Cerebellar cortex (tissue), 1 donor: ENCODE data around the gene SPHK1.

ENCODE experiments used
- DNase-seq: peaks from one replicate; pipeline ENCODE4 v3.0.0-alpha.2; 2015; ENCODE audit warnings: low spot score

The SPHK1 gene

DNA sequence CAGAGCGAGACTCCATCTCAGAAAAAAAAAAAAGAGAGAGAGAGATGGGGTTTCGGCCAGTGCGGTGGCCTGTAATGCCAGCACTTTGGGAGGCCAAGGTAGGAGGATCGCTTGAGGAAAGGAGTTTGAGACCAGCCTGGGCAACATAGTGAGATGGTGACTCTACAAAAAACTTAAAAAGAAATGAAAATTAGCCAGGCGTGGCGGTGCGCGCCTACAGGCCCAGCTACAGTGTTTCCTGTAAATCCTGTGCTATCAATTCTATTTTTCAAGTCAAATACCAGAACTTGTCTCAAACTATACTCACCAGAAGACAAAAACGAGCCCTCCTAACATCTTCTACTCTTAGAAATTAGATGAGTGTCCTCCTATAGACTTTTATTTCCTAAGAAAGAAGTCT lies 49.3 kb downstream of the SPHK1 start:
- no peak for DNase-seq

DNA sequence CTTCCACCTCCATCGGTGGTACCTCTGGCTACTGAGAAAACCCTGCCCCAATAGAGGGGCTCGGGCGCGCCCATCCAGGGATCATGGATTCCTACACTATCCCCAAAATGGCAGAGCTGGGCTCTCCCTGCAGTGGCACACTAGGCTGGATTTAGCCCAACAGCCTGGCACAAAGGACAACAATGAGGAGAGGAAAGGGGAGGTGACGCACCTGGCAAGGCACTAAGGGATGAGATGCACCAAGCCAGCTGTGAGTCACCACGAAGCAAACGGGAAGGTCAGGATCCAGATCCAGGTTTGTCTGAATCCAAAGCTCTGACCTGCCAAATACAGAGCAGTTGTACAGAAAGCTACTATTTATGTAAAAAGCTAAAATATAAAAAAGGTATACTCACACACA lies 50.5 kb downstream of the SPHK1 start:
- DNase-seq: no peak

DNA sequence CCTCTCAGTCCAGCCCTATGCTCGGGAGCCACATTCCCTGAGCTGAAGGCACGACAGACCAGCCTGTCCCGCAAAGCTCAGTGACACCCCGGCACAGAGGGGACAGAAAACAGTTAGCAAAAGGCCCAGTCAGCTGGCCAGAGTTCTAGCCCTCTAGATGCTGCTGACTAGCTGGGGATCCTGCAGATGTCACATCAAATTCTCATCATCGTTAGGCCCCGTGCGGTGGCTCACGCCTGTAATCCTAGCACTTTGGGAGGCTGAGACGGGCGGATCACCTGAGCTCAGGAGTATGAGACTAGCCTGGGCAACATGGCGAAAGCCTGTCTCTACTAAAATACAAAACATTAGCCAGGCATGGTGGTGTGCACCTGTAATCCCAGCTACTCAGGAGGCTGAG lies 51.3 kb downstream of the SPHK1 start:
- DNase-seq: no peak
